B cell (primary cell): Measurements from ENCODE around the gene CANT1. TPM values are rescaled to one million over a fixed set of nuclear protein-coding genes. Genes with fewer than 3 reads are reported as not detected.

Source experiments
- ATAC-seq: fragments of 200-7000 bp; cut with Tn5 transposase; one replicate; pipeline ENCODE4 v1.10.0; 2021; ENCODE audit warnings: low read depth, mild to moderate bottlenecking, moderate number of reproducible peaks, moderate library complexity
- CTCF ChIA-PET: fragments of 350-600 bp; sonication (Branson Sonifier 250); formaldehyde crosslinking; loops from one replicate; lab custom pipeline; 2021; ENCODE audit warnings: antibody characterized with exemption, inconsistent platforms; lab: Charles Lee
- POLR2A ChIA-PET: fragments of 350-600 bp; sonication (Branson Sonifier 250); formaldehyde crosslinking; loops from one replicate; lab custom pipeline; 2021; ENCODE audit warnings: antibody characterized with exemption; lab: Charles Lee
- DNase-seq: peaks from one replicate; pipeline ENCODE4 v3.0.0; 2013
- H2AFZ ChIP-seq: 2 replicates; pipeline ENCODE4 v1.6.1; 2012; ENCODE audit warnings: mild to moderate bottlenecking, low read depth, low read length; ENCODE audit not compliant: insufficient read depth, poor library complexity, severe bottlenecking
- H3K27ac ChIP-seq, 2 donors: 1 replicate in 1 of 2; 2 replicates in 1 of 2; pipeline ENCODE4 v1.5.1; 2012 to 2013; ENCODE audit warnings: low read length in 2 of 2, mild to moderate bottlenecking in 2 of 2, moderate library complexity in 1 of 2
- H3K27me3 ChIP-seq, 4 experiments: fragments of 200-600 bp in 1 of 4; sonication (generic) in 1 of 4; replicated peaks in 1 of 4; 1 replicate in 2 of 4; 2 replicates in 2 of 4; pipeline versions ENCODE4 v1.6.1 to v1.7.0; 2013 to 2016; ENCODE audit warnings: low read length in 3 of 4, mild to moderate bottlenecking in 2 of 4, mixed read lengths in 1 of 4, moderate library complexity in 1 of 4; ENCODE audit not compliant: insufficient read depth in 4 of 4, control insufficient read depth in 3 of 4; ENCODE audit errors: control extremely low read depth in 1 of 4
- H3K36me3 ChIP-seq, 2 experiments: replicated peaks in 1 of 2; 1 replicate in 1 of 2; 2 replicates in 1 of 2; pipeline versions ENCODE4 v1.6.1 to v1.7.1; 2013; ENCODE audit warnings: low read length in 1 of 2; ENCODE audit not compliant: insufficient read depth in 2 of 2, control insufficient read depth in 1 of 2; ENCODE audit errors: control extremely low read depth in 1 of 2, extremely low read depth in 1 of 2
- H3K4me1 ChIP-seq, 2 donors: fragments of 200-600 bp in 1 of 2; sonication (generic) in 1 of 2; 1 replicate in 1 of 2; 2 replicates in 1 of 2; pipeline versions ENCODE4 v1.5.1 to v1.6.1; 2013 to 2017; ENCODE audit warnings: low read length in 2 of 2; ENCODE audit not compliant: control insufficient read depth in 2 of 2, insufficient read depth in 2 of 2
- H3K4me2 ChIP-seq: replicated peaks from 2 replicates; pipeline ENCODE3; 2012; ENCODE audit warnings: mild to moderate bottlenecking, low read depth, low read length; ENCODE audit not compliant: poor library complexity, severe bottlenecking
- H3K4me3 ChIP-seq, 5 experiments: fragments of 200-600 bp in 1 of 5; sonication (generic) in 1 of 5; 1 replicate in 3 of 5; 2 replicates in 2 of 5; pipeline versions ENCODE4 v1.5.1 to v1.7.0; 2011 to 2016; ENCODE audit warnings: low read length in 4 of 5, mild to moderate bottlenecking in 4 of 5, low read depth in 2 of 5, control low read depth in 1 of 5, moderate library complexity in 1 of 5; ENCODE audit not compliant: insufficient read depth in 1 of 5; ENCODE audit errors: control extremely low read depth in 1 of 5, extremely low read depth in 1 of 5
- H3K79me2 ChIP-seq: fragments of 200-600 bp; sonication (generic); one replicate; pipeline ENCODE4 v1.6.0; 2016; ENCODE audit warnings: low read length; ENCODE audit not compliant: control insufficient read depth, insufficient read depth
- H3K9ac ChIP-seq: fragments of 200-600 bp; sonication (generic); 2 replicates; pipeline ENCODE4 v1.6.1; 2017; ENCODE audit warnings: mild to moderate bottlenecking, low read length, moderate library complexity
- H3K9me3 ChIP-seq, 3 donors: one replicate each; pipeline versions ENCODE4 v1.6.1 to v1.7.1; 2013; ENCODE audit warnings: low read length in 2 of 3; ENCODE audit not compliant: control insufficient read depth in 2 of 3, insufficient read depth in 1 of 3; ENCODE audit errors: control extremely low read depth in 1 of 3
- H4K20me1 ChIP-seq: 2 replicates; pipeline ENCODE4 v1.6.0; 2012; ENCODE audit warnings: mild to moderate bottlenecking, low read length; ENCODE audit not compliant: insufficient read depth, control insufficient read depth, poor library complexity, severe bottlenecking
- H3K27ac Mint-ChIP-seq: one replicate; pipeline ENCODE4 v1.8.0; 2021; ENCODE audit warnings: mixed read lengths
- H3K27me3 Mint-ChIP-seq: one replicate; pipeline ENCODE4 v1.8.0; 2021; ENCODE audit warnings: mixed read lengths
- H3K4me1 Mint-ChIP-seq: one replicate; pipeline ENCODE4 v1.8.0; 2021; ENCODE audit warnings: mixed read lengths
- H3K4me3 Mint-ChIP-seq: one replicate; pipeline ENCODE4 v1.8.0; 2021; ENCODE audit warnings: mixed read lengths
- H3K9me3 Mint-ChIP-seq: one replicate; pipeline ENCODE4 v1.8.0; 2022; ENCODE audit warnings: mixed read lengths; ENCODE audit not compliant: insufficient read depth
- EZH2 ChIP-seq: IDR thresholded peaks from 2 replicates; pipeline ENCODE4 v1.6.1; 2012; ENCODE audit warnings: borderline replicate concordance, low read depth, mild to moderate bottlenecking, moderate library complexity, low read length; ENCODE audit not compliant: insufficient read depth, poor library complexity, severe bottlenecking
- WGBS: methylation state at CpG from one replicate; pipeline ENCODE4 v1.1.5; 2013; ENCODE audit warnings: missing lambda C conversion rate; ENCODE audit not compliant: insufficient coverage; 5-methylcytosine and 5-hydroxymethylcytosine counted together
- intact Hi-C: fragments of 100-400 bp; cut with micrococcal nuclease; formaldehyde crosslinking; loops from one replicate; pipeline ENCODE4 v1.10.0; 2022
- polyA plus RNA-seq: library from polyadenylated mRNA; depleted of rRNA; stranded (reverse); fragments of >200 nt; gene quantifications from 2 replicates; pipeline ENCODE4 v1.2.3, GENCODE V29; 2012
- total RNA-seq, 2 donors: library from RNA; stranded (reverse); fragments of 120-200 nt in 1 of 2; gene quantifications; 1 replicate in 1 of 2; 2 replicates in 1 of 2; pipeline versions ENCODE4 v1.2.3 to v1.2.4, GENCODE V29; 2013 to 2022
- TF ChIP-seq, protein P1 (sequence below): fragments of 200-600 bp; IDR thresholded peaks from one replicate; pipeline ENCODE4 v1.8.0; 2022; ENCODE audit warnings: antibody characterized with exemption, mild to moderate bottlenecking

CANT1 gene
- total and polyA plus RNA-seq, 2 donors (not counting 1 experiment from before 2014, with no cell fraction given) = 17.3 to 44.2 TPM

DNA sequence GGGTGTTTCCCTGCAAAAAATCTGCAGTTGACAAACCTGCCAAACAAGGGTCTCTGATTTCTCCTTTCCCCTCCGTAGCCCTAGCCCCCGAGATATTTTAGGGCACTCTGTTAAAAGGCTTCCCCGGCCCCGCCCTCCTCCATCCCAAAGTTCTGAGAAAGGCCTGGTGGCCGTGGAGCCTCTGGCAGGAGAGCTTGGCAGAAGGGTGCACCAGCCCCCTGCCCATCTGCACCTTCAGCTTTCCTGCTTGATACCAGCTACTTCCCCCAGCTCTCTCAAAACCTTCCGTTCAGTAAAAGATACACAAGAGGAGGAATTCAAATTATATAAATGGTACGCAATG is 711 bp upstream of the CANT1 start:
- Histone ChIP-seq H4K20me1 (peaks cover 36% of the 10 kb centered on the region), H3K4me2 (peak overlapping the region; percentile 92), H3K4me1 (peaks cover 25 to 38% of the 10 kb centered on the region in 2 donors), H3K36me3 (peaks cover 0 to 13% of the 10 kb centered on the region in 2 experiments), H3K9ac (peak overlapping the region; percentile 91), H2AFZ (peak overlapping the region; percentile 99), H3K79me2 (peaks cover 53% of the 10 kb centered on the region), H3K27ac (peak overlapping the region; percentile 39 to 86), H3K27me3 (peaks cover 0 to 4% (median 0%) of the 10 kb centered on the region in 4 experiments), H3K4me3 (peak overlapping the region; percentile 41 to 93 (median 82)), H3K9me3 (peaks cover 0 to 2% (median 0%) of the 10 kb centered on the region in 3 donors)
- Mint-ChIP-seq H3K9me3 (no peaks in the 10 kb centered on the region), H3K27me3 (peaks cover 4% of the 10 kb centered on the region), H3K27ac (peak overlapping the region; percentile 96), H3K4me3 (peak overlapping the region; percentile 96), H3K4me1 (peaks cover 48% of the 10 kb centered on the region)
- no peak for TF ChIP-seq EZH2
- TF ChIP-seq, protein P1, sequence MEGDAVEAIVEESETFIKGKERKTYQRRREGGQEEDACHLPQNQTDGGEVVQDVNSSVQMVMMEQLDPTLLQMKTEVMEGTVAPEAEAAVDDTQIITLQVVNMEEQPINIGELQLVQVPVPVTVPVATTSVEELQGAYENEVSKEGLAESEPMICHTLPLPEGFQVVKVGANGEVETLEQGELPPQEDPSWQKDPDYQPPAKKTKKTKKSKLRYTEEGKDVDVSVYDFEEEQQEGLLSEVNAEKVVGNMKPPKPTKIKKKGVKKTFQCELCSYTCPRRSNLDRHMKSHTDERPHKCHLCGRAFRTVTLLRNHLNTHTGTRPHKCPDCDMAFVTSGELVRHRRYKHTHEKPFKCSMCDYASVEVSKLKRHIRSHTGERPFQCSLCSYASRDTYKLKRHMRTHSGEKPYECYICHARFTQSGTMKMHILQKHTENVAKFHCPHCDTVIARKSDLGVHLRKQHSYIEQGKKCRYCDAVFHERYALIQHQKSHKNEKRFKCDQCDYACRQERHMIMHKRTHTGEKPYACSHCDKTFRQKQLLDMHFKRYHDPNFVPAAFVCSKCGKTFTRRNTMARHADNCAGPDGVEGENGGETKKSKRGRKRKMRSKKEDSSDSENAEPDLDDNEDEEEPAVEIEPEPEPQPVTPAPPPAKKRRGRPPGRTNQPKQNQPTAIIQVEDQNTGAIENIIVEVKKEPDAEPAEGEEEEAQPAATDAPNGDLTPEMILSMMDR = no peak
- intact Hi-C loops = no loop called here
- CTCF ChIA-PET = no interaction called here
- ATAC-seq (no peak), DNase-seq (no peak)
- 57% methylated on average over 4 of the region's 7 CpGs for WGBS
- POLR2A ChIA-PET = interaction anchor here (1.0 kb wide), 1 partner anchor 331 kb away, joined by 3 read pairs; no protein-coding TSS in a partner anchor

- ChIA-PET CTCF (interaction anchor here (0.6 kb wide), 1 partner anchor 61 kb away, joined by 3 read pairs; no protein-coding TSS in a partner anchor), POLR2A (interaction anchor here (0.6 to 1.0 kb wide), 3 partner anchors 119 to 333 kb away, joined by 3 to 5 read pairs (median 4); no protein-coding TSS in a partner anchor)
- H3K27me3 ChIP-seq = no peaks in the 10 kb centered on the region
- no peaks in the 10 kb centered on the region for H3K9me3 Mint-ChIP-seq
- H3K9me3 ChIP-seq = peaks cover 0 to under 1% (median 0%) of the 10 kb centered on the region in 3 donors
- H3K4me1 ChIP-seq = peaks cover 26 to 38% of the 10 kb centered on the region in 2 donors
- intact Hi-C loops = loop anchor here (2.0 kb wide), 1 partner anchor 66 kb away; the partner anchor contains the start of gene ENGASE
- H3K4me2 ChIP-seq = peak overlapping the region; percentile 92
- H4K20me1 ChIP-seq = peaks cover 45% of the 10 kb centered on the region
- peaks cover 0 to 13% of the 10 kb centered on the region in 2 experiments for H3K36me3 ChIP-seq
- H3K27me3 Mint-ChIP-seq = no peaks in the 10 kb centered on the region
- peak overlapping the region; percentile 99 for H2AFZ ChIP-seq
- H3K4me3 Mint-ChIP-seq = peak overlapping the region; percentile 91
- H3K4me1 Mint-ChIP-seq = peaks cover 48% of the 10 kb centered on the region
- H3K4me3 ChIP-seq = peak overlapping the region; percentile 76 to 93 (median 83)
- peak overlapping the region; percentile 95 for H3K27ac Mint-ChIP-seq
- TF ChIP-seq EZH2 = no peak
- TF ChIP-seq, protein P1 = no peak
- 85% methylated on average over 3 of the region's 7 CpGs for WGBS
- ATAC-seq = no peak
- no peak for DNase-seq
- peaks cover 62% of the 10 kb centered on the region for H3K79me2 ChIP-seq
- peak overlapping the region; percentile 91 for H3K9ac ChIP-seq
- peak overlapping the region; percentile 59 to 86 for H3K27ac ChIP-seq
Observed at GRCh38 chr17:79008666-79009387, 737 bp downstream of the CANT1 start.
